ENCODE measurements around the gene TFPI2. TPM values are rescaled to one million over a fixed set of nuclear protein-coding genes. Genes with fewer than 3 reads are reported as not detected.
"Not testable (repeated sequence)": the region's sequence is repeated elsewhere in the genome, so short reads cannot be mapped to it uniquely, and the experiment has no call there.

The TFPI2 gene
- total RNA-seq, 4 donors from 2014 or later = 0.40 to 1.4 TPM; not detected in 2

DNA sequence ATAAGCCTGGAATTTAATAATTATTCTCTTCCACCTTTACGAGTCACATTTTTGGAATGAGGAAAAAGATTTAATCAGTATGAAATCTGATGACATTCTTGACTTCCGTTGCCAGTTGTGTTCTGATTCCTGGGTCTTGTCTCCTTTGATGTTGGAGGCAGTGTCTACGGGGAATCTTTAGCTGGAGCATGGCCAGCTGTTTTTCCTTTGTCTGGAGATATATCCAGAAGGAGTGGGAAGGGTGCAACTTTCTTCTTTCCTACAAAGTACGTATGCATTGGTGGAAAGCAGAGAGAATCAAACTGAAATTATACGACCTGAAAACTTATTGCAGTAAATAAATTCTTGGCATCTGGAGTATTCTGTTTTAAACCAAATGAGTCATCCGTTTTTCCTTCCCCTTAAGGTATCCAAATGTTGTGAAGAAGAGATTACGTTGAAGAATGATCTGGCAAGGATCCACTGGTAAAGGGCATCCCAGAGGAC lies 24.1 kb upstream of the TFPI2 start:
- no peaks in the 10 kb centered on the region for H3K36me3 ChIP-seq
- H3K4me3 ChIP-seq = no peak overlapping the region
- H3K27ac ChIP-seq = no peak overlapping the region
- H3K4me1 ChIP-seq = no peaks in the 10 kb centered on the region
- TF ChIP-seq POLR2A (IDR thresholded peaks at IDR 0.05) = no peak
- TF ChIP-seq, protein P1, sequence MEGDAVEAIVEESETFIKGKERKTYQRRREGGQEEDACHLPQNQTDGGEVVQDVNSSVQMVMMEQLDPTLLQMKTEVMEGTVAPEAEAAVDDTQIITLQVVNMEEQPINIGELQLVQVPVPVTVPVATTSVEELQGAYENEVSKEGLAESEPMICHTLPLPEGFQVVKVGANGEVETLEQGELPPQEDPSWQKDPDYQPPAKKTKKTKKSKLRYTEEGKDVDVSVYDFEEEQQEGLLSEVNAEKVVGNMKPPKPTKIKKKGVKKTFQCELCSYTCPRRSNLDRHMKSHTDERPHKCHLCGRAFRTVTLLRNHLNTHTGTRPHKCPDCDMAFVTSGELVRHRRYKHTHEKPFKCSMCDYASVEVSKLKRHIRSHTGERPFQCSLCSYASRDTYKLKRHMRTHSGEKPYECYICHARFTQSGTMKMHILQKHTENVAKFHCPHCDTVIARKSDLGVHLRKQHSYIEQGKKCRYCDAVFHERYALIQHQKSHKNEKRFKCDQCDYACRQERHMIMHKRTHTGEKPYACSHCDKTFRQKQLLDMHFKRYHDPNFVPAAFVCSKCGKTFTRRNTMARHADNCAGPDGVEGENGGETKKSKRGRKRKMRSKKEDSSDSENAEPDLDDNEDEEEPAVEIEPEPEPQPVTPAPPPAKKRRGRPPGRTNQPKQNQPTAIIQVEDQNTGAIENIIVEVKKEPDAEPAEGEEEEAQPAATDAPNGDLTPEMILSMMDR (IDR thresholded peaks at IDR 0.05) = no peak
- DNase-seq = no peak
- H3K9me3 ChIP-seq = no peaks in the 10 kb centered on the region
- H3K27me3 ChIP-seq = no peaks in the 10 kb centered on the region

DNA sequence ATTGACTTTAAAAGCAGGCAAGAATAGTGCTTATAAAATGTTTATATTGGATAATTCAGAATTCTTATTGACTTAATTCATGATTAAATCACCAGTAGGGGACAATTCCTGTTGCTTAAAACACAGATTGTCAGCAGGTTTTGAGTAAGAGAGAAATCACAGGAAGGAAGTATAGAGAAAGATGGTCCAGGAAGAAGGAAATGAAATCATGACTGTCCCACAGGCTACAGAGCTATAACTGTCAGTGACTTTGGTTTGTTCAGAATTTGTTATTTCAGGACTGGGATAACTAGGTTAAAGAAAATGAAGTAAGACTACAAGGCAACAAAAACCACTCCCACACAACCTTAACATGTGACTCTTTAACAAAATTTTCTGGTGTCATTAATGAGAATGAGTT lies 22.6 kb upstream of the TFPI2 start:
- H3K9me3 ChIP-seq = no peaks in the 10 kb centered on the region
- H3K27ac ChIP-seq = no peak overlapping the region
- no peak overlapping the region for H3K4me3 ChIP-seq
- H3K27me3 ChIP-seq = no peaks in the 10 kb centered on the region
- no peak for TF ChIP-seq POLR2A (IDR thresholded peaks at IDR 0.05)
- TF ChIP-seq, protein P1 (IDR thresholded peaks at IDR 0.05) = no peak
- no peak for DNase-seq
- no peaks in the 10 kb centered on the region for H3K4me1 ChIP-seq
- no peaks in the 10 kb centered on the region for H3K36me3 ChIP-seq

DNA sequence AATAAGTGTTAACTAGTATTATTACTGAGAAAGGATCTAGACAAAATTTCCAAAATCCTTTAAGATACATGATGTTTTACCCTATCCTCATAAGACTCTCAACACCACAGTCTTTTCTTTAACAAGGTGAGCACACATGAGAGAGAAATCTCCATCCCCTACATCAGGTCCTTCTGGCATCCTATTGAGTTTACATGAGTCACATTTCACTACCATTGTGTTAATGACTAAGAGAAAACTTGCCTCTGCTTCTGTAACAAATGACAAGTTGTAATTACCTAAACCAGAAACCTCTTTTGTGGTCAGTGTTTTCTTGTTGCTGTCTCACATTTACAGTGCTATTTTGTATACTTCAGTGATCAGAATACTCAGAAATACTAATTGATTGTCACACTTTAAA lies 21.1 kb upstream of the TFPI2 start:
- not testable (repeated sequence) for DNase-seq, H3K36me3 ChIP-seq, H3K4me3 ChIP-seq, H3K9me3 ChIP-seq, H3K27ac ChIP-seq, H3K4me1 ChIP-seq, H3K27me3 ChIP-seq

DNA sequence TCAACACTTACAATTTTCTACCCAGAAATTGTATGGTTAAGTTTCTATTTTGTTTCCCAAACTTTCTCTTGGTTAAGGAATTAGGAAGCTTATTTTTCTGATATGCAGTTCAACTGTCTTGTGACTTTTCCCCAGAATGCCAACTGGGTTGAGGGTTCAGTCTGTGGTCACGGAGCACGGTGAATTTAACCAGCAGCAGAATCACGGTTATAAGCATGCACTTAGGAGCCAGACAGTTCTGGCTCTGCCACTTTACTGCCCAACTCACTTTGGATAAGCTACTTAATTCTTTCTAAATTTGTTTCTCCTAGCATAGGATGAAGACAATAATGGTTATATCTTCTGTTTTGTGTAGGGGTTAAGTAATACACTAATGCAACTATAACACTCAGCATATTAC lies 20.7 kb upstream of the TFPI2 start:
- DNase-seq, H3K27ac ChIP-seq, H3K4me1 ChIP-seq, H3K27me3 ChIP-seq, H3K9me3 ChIP-seq, H3K4me3 ChIP-seq, H3K36me3 ChIP-seq: not testable (repeated sequence)

DNA sequence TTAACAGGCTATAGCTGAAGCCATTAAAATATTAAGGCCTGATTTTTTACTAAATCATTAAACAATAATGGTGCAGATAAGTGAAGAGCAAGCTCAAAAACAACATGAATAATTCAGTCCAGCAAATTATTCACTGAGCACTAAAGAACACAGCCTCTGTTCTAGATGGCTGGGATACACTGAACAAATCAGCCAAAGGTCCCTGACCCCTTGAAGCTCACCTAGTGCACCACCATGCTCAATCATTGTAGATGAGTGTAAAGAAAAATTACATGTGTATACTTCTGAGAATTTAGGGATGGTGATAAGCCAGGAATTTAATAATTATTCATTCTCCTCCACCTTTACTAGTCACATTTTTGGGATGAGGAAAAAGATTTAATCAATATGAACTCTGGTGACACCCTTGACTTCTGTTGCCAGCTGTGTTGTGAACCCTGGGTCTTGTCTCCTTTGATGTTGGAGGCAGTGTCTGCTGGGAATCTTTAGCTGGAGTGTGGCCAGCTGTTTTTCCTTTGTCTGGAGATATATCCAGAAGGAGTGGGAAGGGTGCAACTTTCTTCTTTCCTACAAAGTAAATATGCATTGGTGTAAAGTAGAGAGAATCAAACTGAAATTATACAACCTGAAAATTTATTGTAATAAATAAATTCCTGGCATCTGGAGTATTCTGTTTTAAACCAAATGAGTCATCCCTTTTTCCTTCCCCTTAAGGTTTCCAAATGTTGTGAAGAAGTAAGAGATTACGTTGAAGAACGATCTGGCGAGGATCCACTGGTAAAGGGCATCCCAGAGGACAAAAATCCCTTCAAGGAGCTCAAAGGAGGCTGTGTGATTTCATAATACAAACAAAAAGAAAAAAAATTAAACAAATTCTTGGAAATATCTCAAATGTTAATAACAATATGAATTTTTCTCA lies 19.8 kb upstream of the TFPI2 start:
- Histone ChIP-seq H3K36me3 (no peaks in the 10 kb centered on the region), H3K27ac (no peak overlapping the region), H3K27me3 (no peaks in the 10 kb centered on the region), H3K9me3 (no peaks in the 10 kb centered on the region), H3K4me1 (no peaks in the 10 kb centered on the region), H3K4me3 (no peak overlapping the region)
- TF ChIP-seq, protein P1 (IDR thresholded peaks at IDR 0.05) = no peak
- TF ChIP-seq POLR2A (IDR thresholded peaks at IDR 0.05) = no peak
- DNase-seq = no peak

DNA sequence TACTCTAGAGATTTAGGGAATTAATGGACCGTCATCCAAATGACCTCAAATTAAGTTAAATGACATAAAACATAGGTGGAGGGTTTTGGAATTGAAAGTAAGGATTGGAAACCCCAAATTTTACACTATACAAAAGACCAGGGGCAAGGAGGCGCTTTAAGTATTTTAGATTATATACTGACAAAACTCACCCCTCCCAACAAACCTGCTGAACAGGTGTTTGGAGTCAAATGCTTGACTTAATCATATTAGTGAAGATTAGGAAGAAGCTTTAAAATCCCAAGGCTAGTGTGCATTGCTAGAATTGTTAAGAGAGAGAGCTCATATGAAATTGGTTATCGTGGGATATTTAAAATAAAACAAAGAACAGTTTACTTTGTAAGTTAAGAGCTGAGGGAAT lies 15.7 kb upstream of the TFPI2 start, which contains the start of gene GNGT1:
Gene GNGT1, plus strand, starts transcription at position 301 of the 400 bp plus-strand sequence. CDS start 180 bp downstream, outside the sequence.
- no peak for DNase-seq
- no peaks in the 10 kb centered on the region for H3K9me3 ChIP-seq
- no peak within 1 kb of the TSS for H3K27ac ChIP-seq
- no peaks in the 10 kb centered on the region for H3K27me3 ChIP-seq
- H3K4me1 ChIP-seq = no peaks in the 10 kb centered on the region
- no peak within 1 kb of the TSS for H3K4me3 ChIP-seq
- no peaks in the 10 kb centered on the region for H3K36me3 ChIP-seq
- no peak for TF ChIP-seq POLR2A (IDR thresholded peaks at IDR 0.05)
- TF ChIP-seq, protein P1 (IDR thresholded peaks at IDR 0.05) = no peak

Measured in Peyer's patch (tissue), 4 donors.